Embryonic facial prominence (tissue), 1 donor: Measurements from ENCODE around the gene FAAP100.
"Not testable (repeated sequence)": the region's sequence is repeated elsewhere in the genome, so short reads cannot be mapped to it uniquely, and the experiment has no call there.

Experiments used
- DNase-seq: peaks from one replicate; pipeline ENCODE4 v3.0.0-alpha.2; 2016; ENCODE audit errors: extremely low spot score

Gene FAAP100

GRCh38 chr17:81538651-81539570, 13.2 kb downstream of the FAAP100 start:
- DNase-seq: no peak

- DNase-seq: no peak
These were observed 14.1 kb downstream of the FAAP100 start for GRCh38 chr17:81537856-81538555.

- no peak for DNase-seq
These were observed 14.8 kb downstream of the FAAP100 start for GRCh38 chr17:81537343-81537855.

GRCh38 chr17:81536299-81537290, 15.6 kb downstream of the FAAP100 start:
- DNase-seq: no peak

GRCh38 chr17:81535480-81536298, 16.5 kb downstream of the FAAP100 start:
- no peak for DNase-seq

- DNase-seq: no peak
These were observed 17.2 kb downstream of the FAAP100 start for GRCh38 chr17:81535007-81535328.

GRCh38 chr17:81534157-81535006, 17.8 kb downstream of the FAAP100 start:
- no peak for DNase-seq

- DNase-seq: no peak
These were observed 18.6 kb downstream of the FAAP100 start for GRCh38 chr17:81533339-81534141.

GRCh38 chr17:81532490-81533287, 19.5 kb downstream of the FAAP100 start:
- no peak for DNase-seq

- DNase-seq: not testable (repeated sequence)
These were observed 20.2 kb downstream of the FAAP100 start for GRCh38 chr17:81531998-81532404.

- DNase-seq: not testable (repeated sequence)
These were observed 21.1 kb downstream of the FAAP100 start for GRCh38 chr17:81531013-81531412.

- DNase-seq: no peak
These were observed 22.7 kb downstream of the FAAP100 start for GRCh38 chr17:81529437-81529803.

GRCh38 chr17:81528651-81529436, 23.3 kb downstream of the FAAP100 start:
- no peak for DNase-seq

- no peak for DNase-seq
These were observed 23.8 kb downstream of the FAAP100 start for GRCh38 chr17:81528384-81528650.

- no peak for DNase-seq
These were observed 24.4 kb downstream of the FAAP100 start, which contains the start of gene FSCN2 for GRCh38 chr17:81527591-81528383. Gene FSCN2 (plus strand): TSS chr17:81528377. CDS start chr17:81528532, 155 bp downstream.
